GM12873 (cell line): Measurements from ENCODE around the gene NEAT1.
A peak's percentile ranks its signal among the peaks of the same experiment; 100 is the strongest.

Source experiments
- CTCF ChIP-seq: IDR thresholded peaks from 2 replicates; pipeline ENCODE4 v1.5.1; 2012; ENCODE audit warnings: low read depth, mild to moderate bottlenecking, moderate library complexity, low read length, control low read depth; ENCODE audit not compliant: insufficient read depth; ENCODE audit errors: missing control alignments

Gene NEAT1

GRCh38 chr11:65412271-65413076 is 10.1 kb upstream of the NEAT1 start:
- no peak for TF ChIP-seq CTCF

GRCh38 chr11:65414776-65415498 is 7.7 kb upstream of the NEAT1 start:
- TF ChIP-seq CTCF: no peak

- no peak for TF ChIP-seq CTCF
These were observed 6.9 kb upstream of the NEAT1 start for GRCh38 chr11:65415499-65416340.

GRCh38 chr11:65416341-65416824 is 6.2 kb upstream of the NEAT1 start:
- TF ChIP-seq CTCF: peak; percentile 97

- no peak for TF ChIP-seq CTCF
These were observed 5.5 kb upstream of the NEAT1 start for GRCh38 chr11:65416841-65417701.

GRCh38 chr11:65417702-65418430 is 4.7 kb upstream of the NEAT1 start:
- TF ChIP-seq CTCF: no peak
